NCI-H446 treated with DMSO at 0.1 percent for 48 hours (cell line): Measurements from ENCODE around the gene COMP.
"Not testable (repeated sequence)": the region's sequence is repeated elsewhere in the genome, so short reads cannot be mapped to it uniquely, and the experiment has no call there.

ENCODE experiments used
- DNase-seq: peaks from one replicate; lab custom pipeline; 2025; lab: John Stamatoyannopoulos, UW

Gene COMP

DNA sequence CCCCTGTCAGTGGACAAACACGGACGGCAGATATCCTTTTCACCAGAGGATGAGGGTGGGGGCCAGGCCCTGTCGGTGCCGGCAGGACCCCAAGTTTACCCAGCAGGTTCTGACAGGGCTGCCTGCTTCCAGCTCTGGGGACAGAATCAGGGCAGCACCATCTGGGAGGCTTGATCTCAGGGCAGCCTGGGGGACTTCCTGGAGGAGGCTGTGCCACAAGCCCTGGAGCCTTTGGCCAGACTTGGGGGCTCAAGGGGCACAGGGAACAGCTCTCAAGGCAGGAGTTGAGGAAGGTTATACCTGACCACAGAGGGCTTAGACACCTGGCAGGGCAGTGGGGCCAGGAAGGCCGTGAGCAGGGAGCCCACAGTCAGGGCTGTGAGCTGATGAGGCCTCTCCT, 45.2 kb downstream of the COMP start:
- DNase-seq, result no peak

DNA sequence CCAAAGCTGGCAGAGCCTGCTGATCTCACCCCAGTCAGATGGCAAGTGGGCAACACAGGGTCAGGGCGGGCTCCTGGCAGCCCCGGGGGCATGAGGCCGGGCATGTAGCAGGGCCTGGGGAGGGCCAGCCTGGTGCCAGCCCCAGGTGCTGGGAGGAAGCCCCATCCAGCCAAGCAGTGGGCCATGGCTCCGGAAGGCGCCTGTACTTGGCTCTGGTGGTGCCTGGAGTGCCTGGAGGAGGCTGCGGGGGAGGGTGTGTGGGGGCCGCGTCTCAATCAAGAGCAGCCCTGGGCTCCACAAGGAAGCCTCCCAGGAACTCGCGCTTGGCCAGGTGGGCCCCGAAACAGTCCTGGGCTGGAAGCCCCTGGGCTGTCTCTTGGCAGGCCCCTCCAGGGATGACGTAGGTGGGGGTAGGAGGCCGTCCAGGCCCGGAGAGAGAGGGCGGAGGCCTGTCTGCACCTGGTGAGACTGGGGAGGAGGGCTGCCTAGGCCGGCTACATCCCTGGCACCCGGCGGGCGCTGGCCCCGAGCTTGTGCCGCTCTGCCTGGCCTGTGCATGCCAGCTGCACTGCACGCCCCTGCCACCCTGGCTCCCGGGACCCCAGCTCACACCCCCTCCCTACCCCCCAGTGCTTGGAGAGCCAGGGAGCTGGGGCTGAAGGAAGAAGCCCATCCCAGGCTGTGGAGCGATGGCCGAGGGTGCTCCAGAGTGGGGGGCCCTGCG, 45.9 kb downstream of the COMP start:
- DNase-seq, result peak; percentile 83

DNA sequence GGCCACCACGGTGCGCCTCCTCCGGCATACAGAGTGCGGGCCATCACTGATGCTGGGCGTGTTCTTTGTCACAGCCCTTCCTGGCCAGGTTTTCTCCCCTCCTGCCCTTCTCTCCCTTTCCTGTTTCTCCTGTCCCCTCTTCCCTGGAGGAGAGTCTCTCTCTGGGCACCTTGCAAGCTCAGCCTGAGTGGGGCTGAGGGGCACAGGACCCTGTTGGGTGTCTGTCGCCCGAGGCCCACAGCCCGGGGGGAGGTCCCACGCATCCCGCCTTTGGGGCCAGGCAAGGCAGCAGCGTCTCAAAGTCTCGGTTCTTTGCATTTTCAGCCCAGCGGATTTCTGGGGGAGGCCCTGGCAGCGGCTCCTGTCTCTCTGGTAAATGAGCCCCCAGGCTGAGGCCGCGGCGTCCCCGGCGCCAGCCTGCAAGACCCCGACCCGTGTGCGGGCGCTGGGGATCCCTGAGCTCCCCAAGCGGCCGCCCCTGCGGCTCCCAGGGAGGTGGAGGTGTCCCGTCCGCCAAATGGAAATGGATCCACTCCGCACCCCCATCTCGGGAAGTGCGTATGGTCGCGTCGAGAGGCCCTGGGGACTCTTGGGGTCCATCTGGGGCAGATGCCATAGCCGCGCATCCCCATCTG, 47.2 kb downstream of the COMP start:
- no peak for DNase-seq

- no peak for DNase-seq
These were observed 48.0 kb downstream of the COMP start for GRCh38 chr19:18742838-18743783.

DNA sequence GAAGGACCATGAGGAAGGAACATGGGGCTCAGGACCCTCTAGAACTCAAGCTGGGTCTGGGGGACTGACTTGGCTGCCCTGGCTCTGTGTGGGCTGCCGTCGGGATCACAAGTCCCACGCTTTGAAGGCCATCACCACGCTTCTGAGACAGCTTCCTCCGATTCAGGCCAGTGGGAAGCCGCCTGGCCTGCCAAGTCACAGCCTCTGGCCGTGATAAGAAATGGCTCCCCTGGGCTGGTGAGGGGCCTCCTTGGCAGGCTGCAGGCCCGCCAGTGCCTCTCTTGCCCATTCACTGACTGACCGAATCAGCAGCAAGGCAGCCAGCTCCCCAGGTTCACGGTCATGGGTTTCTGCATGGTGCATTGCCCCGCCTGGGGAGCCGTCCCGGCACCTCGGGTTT, 48.8 kb downstream of the COMP start:
- no peak for DNase-seq

- DNase-seq, result no peak
These were observed 49.7 kb downstream of the COMP start for GRCh38 chr19:18741124-18742121.

DNA sequence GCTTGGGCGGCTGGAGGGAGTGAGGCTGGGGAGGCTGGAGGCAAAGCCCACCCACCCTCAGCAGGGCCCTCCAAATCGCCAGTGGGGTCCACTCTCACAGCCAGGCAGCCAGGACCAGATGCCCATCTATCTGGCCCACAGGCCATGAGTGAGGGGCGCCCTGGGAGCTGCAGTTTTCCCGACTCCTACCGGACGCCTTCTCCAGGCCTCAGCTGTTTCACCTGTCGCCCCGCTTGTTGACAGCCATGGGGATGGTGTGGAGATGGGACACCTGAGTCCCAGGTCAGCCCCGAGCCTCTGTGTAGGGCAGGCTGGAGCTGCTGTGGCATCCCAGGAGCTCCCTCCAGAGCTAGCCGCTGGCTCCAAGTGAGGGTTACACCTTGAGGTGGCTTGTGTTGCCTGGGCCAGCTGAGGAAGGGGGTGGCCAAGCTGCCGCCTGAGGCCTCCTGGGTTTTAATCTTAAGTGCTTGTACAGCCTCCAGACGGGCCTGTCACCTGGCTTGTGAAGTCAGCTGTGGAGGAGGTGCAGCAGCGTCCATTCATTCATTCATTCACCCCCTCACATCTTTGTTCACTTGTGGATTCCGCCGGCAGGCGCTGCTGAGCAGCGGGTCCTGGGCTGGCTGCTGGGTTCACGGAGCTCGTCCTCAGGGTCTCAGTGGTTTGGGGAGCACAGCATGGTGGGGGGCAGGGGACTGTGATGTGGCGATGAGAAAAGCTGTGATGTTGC, 52.0 kb downstream of the COMP start:
- no peak for DNase-seq

GRCh38 chr19:18737954-18738351, 53.2 kb downstream of the COMP start:
- no peak for DNase-seq

GRCh38 chr19:18737337-18737953, 53.7 kb downstream of the COMP start:
- DNase-seq, result no peak

GRCh38 chr19:18736415-18737336, 54.4 kb downstream of the COMP start:
- DNase-seq, result no peak

GRCh38 chr19:18735752-18736151, 55.4 kb downstream of the COMP start:
- DNase-seq, result no peak

DNA sequence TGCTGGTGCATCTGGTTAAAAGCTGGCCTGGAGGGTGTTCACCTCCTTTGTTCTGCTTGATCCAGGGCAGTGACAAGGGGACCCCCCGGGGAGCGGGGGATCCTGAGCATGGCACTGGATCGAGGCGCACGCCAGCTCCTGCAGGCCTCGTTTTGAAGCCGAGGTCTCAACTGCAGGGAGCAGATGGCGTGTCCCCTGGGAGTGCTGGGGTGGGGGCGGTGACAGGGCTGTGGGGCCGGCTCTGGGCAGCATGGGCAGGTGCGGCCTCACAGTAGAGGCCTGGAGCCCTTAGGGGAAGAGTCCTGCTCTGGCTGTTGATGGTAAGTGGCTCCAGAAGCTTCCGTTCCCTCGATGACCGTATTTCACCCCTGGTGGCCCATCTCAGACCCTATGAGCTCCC, 55.8 kb downstream of the COMP start:
- no peak for DNase-seq

GRCh38 chr19:18733762-18734332, 57.3 kb downstream of the COMP start:
- not testable (repeated sequence) for DNase-seq

DNA sequence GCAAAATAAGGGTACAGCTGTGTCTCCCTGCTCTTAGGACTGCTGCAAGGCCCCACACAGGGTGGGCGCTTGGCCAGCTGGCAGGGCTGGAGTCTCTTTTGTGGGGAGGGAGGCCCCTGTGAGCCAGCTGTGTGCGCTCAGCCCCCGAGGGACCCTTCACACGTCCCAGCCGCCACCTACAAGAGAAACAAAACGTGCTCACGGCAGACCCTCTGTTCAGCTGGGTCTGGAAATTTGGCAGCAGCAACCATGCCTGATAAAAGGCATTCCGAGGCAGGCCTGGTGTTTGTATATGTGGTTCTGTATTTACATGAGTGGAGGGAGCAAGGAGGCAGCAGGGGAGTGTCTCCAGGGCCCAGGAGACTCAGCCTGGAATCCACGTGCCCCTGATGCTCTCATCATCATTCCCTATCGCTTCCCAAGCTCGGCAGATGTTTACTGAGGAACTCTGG, 57.9 kb downstream of the COMP start:
- peak; percentile 13 for DNase-seq
